ENCODE results near the gene CRHR1.
"Not testable (repeated sequence)": the region's sequence is repeated elsewhere in the genome, so short reads cannot be mapped to it uniquely, and the experiment has no call there.

GRCh38 chr17:45862127-45862526, 78.0 kb downstream of the CRHR1 start:
- not testable (repeated sequence) for TF ChIP-seq CTCF (IDR thresholded peaks at IDR 0.05; ENCODE audit: low read depth, low read length); EZH2phosphoT487 (IDR thresholded peaks at IDR 0.05; ENCODE audit: low read depth)

All from OCI-LY3 (cell line).